Loucy (cell line): ENCODE measurements around the gene USP1.

Experiments
- EZH2phosphoT487 ChIP-seq: fragments of 200-600 bp; IDR thresholded peaks from 2 replicates; pipeline ENCODE4 v1.6.1; 2018; ENCODE audit warnings: antibody characterized with exemption, mild to moderate bottlenecking, moderate library complexity, borderline replicate concordance
- TF ChIP-seq, protein P1 (sequence below): fragments of 200-600 bp; sonication (generic); conservative IDR thresholded peaks from 2 replicates; pipeline ENCODE4 v1.5.1; 2014; ENCODE audit warnings: mild to moderate bottlenecking, antibody characterized with exemption, low read length

DNA sequence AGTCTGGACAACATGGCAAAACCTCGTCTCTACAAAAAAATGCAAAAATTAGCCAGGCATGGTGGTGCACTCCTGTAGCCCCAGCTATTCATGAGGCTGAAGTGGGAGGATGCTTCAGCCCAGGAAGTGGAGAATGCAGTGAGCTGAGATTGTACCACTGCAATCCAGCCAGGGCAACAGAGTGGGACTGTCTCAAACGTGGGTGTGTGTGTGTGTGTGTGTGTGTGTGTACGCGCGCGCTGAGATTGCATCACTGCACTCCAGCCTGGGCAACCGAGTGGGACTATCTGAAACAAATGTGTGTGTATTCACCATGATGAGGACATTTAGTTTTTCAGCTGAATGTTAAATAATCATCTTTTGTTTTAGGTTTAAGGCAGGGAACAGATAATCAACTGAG, 21.1 kb downstream of the USP1 start:
- TF ChIP-seq, protein P1, sequence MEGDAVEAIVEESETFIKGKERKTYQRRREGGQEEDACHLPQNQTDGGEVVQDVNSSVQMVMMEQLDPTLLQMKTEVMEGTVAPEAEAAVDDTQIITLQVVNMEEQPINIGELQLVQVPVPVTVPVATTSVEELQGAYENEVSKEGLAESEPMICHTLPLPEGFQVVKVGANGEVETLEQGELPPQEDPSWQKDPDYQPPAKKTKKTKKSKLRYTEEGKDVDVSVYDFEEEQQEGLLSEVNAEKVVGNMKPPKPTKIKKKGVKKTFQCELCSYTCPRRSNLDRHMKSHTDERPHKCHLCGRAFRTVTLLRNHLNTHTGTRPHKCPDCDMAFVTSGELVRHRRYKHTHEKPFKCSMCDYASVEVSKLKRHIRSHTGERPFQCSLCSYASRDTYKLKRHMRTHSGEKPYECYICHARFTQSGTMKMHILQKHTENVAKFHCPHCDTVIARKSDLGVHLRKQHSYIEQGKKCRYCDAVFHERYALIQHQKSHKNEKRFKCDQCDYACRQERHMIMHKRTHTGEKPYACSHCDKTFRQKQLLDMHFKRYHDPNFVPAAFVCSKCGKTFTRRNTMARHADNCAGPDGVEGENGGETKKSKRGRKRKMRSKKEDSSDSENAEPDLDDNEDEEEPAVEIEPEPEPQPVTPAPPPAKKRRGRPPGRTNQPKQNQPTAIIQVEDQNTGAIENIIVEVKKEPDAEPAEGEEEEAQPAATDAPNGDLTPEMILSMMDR = no peak
- no peak for TF ChIP-seq EZH2phosphoT487
